ENCODE measurements around the gene GPC3.

GRCh38 chrX:133884430-133885394, 100.7 kb downstream of the GPC3 start:
- TF ChIP-seq POLR2A (IDR thresholded peaks at IDR 0.05): no peak
- TF ChIP-seq CTCF (IDR thresholded peaks at IDR 0.05): no peak

All from thyroid gland (tissue), 4 donors.